Measurements from ENCODE around the gene YOD1.

The YOD1 gene

GRCh38 chr1:207088701-207089626, 38.0 kb upstream of the YOD1 start, which contains the start of gene C4BPB:
TSS of gene C4BPB (plus strand) at chr1:207088860. CDS start at chr1:207089532, 672 bp downstream.
- Mint-ChIP-seq H3K36me3 (ENCODE audit: low read depth) (no peaks in the 10 kb centered on the region), H3K27ac (no peak within 1 kb of the TSS), H3K27me3 (ENCODE audit: low read depth, poor library complexity) (peaks cover 15% of the 10 kb centered on the region), H3K4me3 (no peak within 1 kb of the TSS), H3K9me3 (no peaks in the 10 kb centered on the region), H3K4me1 (peaks cover 8% of the 10 kb centered on the region)
- TF ChIP-seq, protein P1, sequence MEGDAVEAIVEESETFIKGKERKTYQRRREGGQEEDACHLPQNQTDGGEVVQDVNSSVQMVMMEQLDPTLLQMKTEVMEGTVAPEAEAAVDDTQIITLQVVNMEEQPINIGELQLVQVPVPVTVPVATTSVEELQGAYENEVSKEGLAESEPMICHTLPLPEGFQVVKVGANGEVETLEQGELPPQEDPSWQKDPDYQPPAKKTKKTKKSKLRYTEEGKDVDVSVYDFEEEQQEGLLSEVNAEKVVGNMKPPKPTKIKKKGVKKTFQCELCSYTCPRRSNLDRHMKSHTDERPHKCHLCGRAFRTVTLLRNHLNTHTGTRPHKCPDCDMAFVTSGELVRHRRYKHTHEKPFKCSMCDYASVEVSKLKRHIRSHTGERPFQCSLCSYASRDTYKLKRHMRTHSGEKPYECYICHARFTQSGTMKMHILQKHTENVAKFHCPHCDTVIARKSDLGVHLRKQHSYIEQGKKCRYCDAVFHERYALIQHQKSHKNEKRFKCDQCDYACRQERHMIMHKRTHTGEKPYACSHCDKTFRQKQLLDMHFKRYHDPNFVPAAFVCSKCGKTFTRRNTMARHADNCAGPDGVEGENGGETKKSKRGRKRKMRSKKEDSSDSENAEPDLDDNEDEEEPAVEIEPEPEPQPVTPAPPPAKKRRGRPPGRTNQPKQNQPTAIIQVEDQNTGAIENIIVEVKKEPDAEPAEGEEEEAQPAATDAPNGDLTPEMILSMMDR (IDR thresholded peaks at IDR 0.05): no peak
- DNase-seq: no peak

- Mint-ChIP-seq H3K27me3 (ENCODE audit: low read depth, poor library complexity) (peaks cover 17% of the 10 kb centered on the region), H3K4me1 (peaks cover 9% of the 10 kb centered on the region), H3K4me3 (no peak overlapping the region), H3K9me3 (no peaks in the 10 kb centered on the region), H3K36me3 (ENCODE audit: low read depth) (no peaks in the 10 kb centered on the region), H3K27ac (no peak overlapping the region)
- DNase-seq: no peak
- TF ChIP-seq, protein P1 (IDR thresholded peaks at IDR 0.05): no peak
Measured at GRCh38 chr1:207088161-207088560, 37.2 kb upstream of the YOD1 start.

GRCh38 chr1:207085887-207086286, 34.9 kb upstream of the YOD1 start:
- TF ChIP-seq, protein P1 (IDR thresholded peaks at IDR 0.05): no peak
- no peaks in the 10 kb centered on the region for H3K9me3 Mint-ChIP-seq
- H3K27me3 Mint-ChIP-seq (ENCODE audit: low read depth, poor library complexity): peaks cover 22% of the 10 kb centered on the region
- H3K4me1 Mint-ChIP-seq: peaks cover 9% of the 10 kb centered on the region
- H3K4me3 Mint-ChIP-seq: no peak overlapping the region
- no peaks in the 10 kb centered on the region for H3K36me3 Mint-ChIP-seq (ENCODE audit: low read depth)
- H3K27ac Mint-ChIP-seq: no peak overlapping the region
- no peak for DNase-seq

GRCh38 chr1:207084701-207085180, 33.7 kb upstream of the YOD1 start:
- peak; percentile 50 for DNase-seq
- TF ChIP-seq, protein P1 (IDR thresholded peaks at IDR 0.05): peak; percentile 61
- H3K36me3 Mint-ChIP-seq (ENCODE audit: low read depth): no peaks in the 10 kb centered on the region
- H3K27me3 Mint-ChIP-seq (ENCODE audit: low read depth, poor library complexity): peaks cover 26% of the 10 kb centered on the region
- H3K4me3 Mint-ChIP-seq: no peak overlapping the region
- no peaks in the 10 kb centered on the region for H3K9me3 Mint-ChIP-seq
- no peak overlapping the region for H3K27ac Mint-ChIP-seq
- H3K4me1 Mint-ChIP-seq: peaks cover 9% of the 10 kb centered on the region

DNA sequence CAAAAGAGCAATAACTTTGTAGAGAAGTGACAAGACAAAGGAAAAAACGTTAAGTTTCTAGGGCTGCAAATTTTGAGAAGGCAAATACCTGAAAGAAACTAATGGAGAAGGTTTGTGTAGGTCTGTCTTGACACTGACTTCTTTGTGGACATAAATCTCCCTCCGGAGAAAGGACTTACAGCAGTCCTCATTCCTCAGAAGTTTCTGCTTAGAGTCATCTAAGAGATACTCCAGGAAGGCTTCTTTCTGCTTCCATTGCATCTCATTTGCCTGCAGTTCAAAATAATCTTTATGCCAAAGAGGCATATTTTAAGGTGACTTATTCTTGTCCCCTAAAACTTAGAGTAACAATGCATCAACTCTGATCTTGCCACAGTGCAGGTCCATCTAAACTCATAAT, 33.2 kb upstream of the YOD1 start:
- DNase-seq: no peak
- Mint-ChIP-seq H3K36me3 (ENCODE audit: low read depth) (no peaks in the 10 kb centered on the region), H3K4me3 (no peak overlapping the region), H3K27ac (no peak overlapping the region), H3K4me1 (peaks cover 9% of the 10 kb centered on the region), H3K9me3 (no peaks in the 10 kb centered on the region), H3K27me3 (ENCODE audit: low read depth, poor library complexity) (peaks cover 25% of the 10 kb centered on the region)
- TF ChIP-seq, protein P1 (IDR thresholded peaks at IDR 0.05): no peak
